Measurements from ENCODE around the gene PRKD2.
A peak's percentile ranks its signal among the peaks of the same experiment; 100 is the strongest.

Gene PRKD2

GRCh38 chr19:46755077-46755852, 38.4 kb upstream of the PRKD2 start:
- TF ChIP-seq CTCF (IDR thresholded peaks at IDR 0.05; ENCODE audit: borderline replicate concordance, extremely low read depth, low read length, poor library complexity, severe bottlenecking) (no peak), EZH2 (IDR thresholded peaks at IDR 0.05; ENCODE audit: borderline replicate concordance, low read depth, low read length, severe bottlenecking) (no peak)

GRCh38 chr19:46753420-46754155, 36.7 kb upstream of the PRKD2 start:
- Histone ChIP-seq H3K27me3 (ENCODE audit: insufficient read depth, low read length, poor library complexity) (no peaks in the 10 kb centered on the region), H4K20me1 (ENCODE audit: insufficient read depth, low read length) (peaks cover 13% of the 10 kb centered on the region; the same call in 1 of the 2 replicates), H2AFZ (ENCODE audit: low read depth, low read length) (no peak overlapping the region), H3K9ac (ENCODE audit: low read depth, low read length) (no peak overlapping the region), H3K4me3 (ENCODE audit: low read depth in 1 of 2, low read length in 2 of 2) (no peak overlapping the region), H3K4me1 (ENCODE audit: insufficient read depth, low read length) (no peaks in the 10 kb centered on the region), H3K79me2 (ENCODE audit: insufficient read depth, low read length) (no peaks in the 10 kb centered on the region), H3K27ac (ENCODE audit: low read length) (no peak overlapping the region), H3K4me2 (ENCODE audit: insufficient read depth, low read length) (no peak overlapping the region), H3K9me3 (ENCODE audit: insufficient read depth, low read length, severe bottlenecking) (no peaks in the 10 kb centered on the region), H3K36me3 (ENCODE audit: insufficient read depth, low read length) (peaks cover 31% of the 10 kb centered on the region)
- peak; percentile 84 for DNase-seq
- TF ChIP-seq CTCF (IDR thresholded peaks at IDR 0.05; ENCODE audit: borderline replicate concordance, extremely low read depth, low read length, poor library complexity, severe bottlenecking) (peak; percentile 87), EZH2 (IDR thresholded peaks at IDR 0.05; ENCODE audit: borderline replicate concordance, low read depth, low read length, severe bottlenecking) (no peak)
- ATAC-seq (ENCODE audit: insufficient read depth, low read depth): peak; percentile 83

More at GRCh38 chr19:46755077-46755852, 38.4 kb upstream of the PRKD2 start:
- ATAC-seq (ENCODE audit: insufficient read depth, low read depth) (no peak), DNase-seq (no peak)
- Histone ChIP-seq H2AFZ (ENCODE audit: low read depth, low read length) (no peak overlapping the region), H3K4me3 (ENCODE audit: low read depth in 1 of 2, low read length in 2 of 2) (no peak overlapping the region), H4K20me1 (ENCODE audit: insufficient read depth, low read length) (peaks cover 13% of the 10 kb centered on the region; the same call in 1 of the 2 replicates), H3K9me3 (ENCODE audit: insufficient read depth, low read length, severe bottlenecking) (no peaks in the 10 kb centered on the region), H3K4me1 (ENCODE audit: insufficient read depth, low read length) (no peaks in the 10 kb centered on the region), H3K27ac (ENCODE audit: low read length) (no peak overlapping the region), H3K79me2 (ENCODE audit: insufficient read depth, low read length) (no peaks in the 10 kb centered on the region), H3K27me3 (ENCODE audit: insufficient read depth, low read length, poor library complexity) (no peaks in the 10 kb centered on the region), H3K4me2 (ENCODE audit: insufficient read depth, low read length) (no peak overlapping the region), H3K9ac (ENCODE audit: low read depth, low read length) (no peak overlapping the region), H3K36me3 (ENCODE audit: insufficient read depth, low read length) (peaks cover 25% of the 10 kb centered on the region)

GRCh38 chr19:46748325-46749109, 31.6 kb upstream of the PRKD2 start:
- Histone ChIP-seq H3K79me2 (ENCODE audit: insufficient read depth, low read length) (peaks cover 38% of the 10 kb centered on the region), H4K20me1 (ENCODE audit: insufficient read depth, low read length) (peaks cover 21% of the 10 kb centered on the region), H3K4me2 (ENCODE audit: insufficient read depth, low read length) (no peak overlapping the region), H3K4me1 (ENCODE audit: insufficient read depth, low read length) (peaks cover 24% of the 10 kb centered on the region), H3K36me3 (ENCODE audit: insufficient read depth, low read length) (peaks cover 19% of the 10 kb centered on the region), H2AFZ (ENCODE audit: low read depth, low read length) (no peak overlapping the region), H3K9ac (ENCODE audit: low read depth, low read length) (no peak overlapping the region), H3K27ac (ENCODE audit: low read length) (no peak overlapping the region), H3K27me3 (ENCODE audit: insufficient read depth, low read length, poor library complexity) (no peaks in the 10 kb centered on the region), H3K4me3 (ENCODE audit: low read depth in 1 of 2, low read length in 2 of 2) (no peak overlapping the region), H3K9me3 (ENCODE audit: insufficient read depth, low read length, severe bottlenecking) (no peaks in the 10 kb centered on the region)
- ATAC-seq (ENCODE audit: insufficient read depth, low read depth) (peak; percentile 46), DNase-seq (peak; percentile 78)
- TF ChIP-seq CTCF (IDR thresholded peaks at IDR 0.05; ENCODE audit: borderline replicate concordance, extremely low read depth, low read length, poor library complexity, severe bottlenecking): peak; percentile 84
- TF ChIP-seq EZH2 (IDR thresholded peaks at IDR 0.05; ENCODE audit: borderline replicate concordance, low read depth, low read length, severe bottlenecking): no peak

Data from DND-41 (cell line).